SK-N-SH (cell line): Measurements from ENCODE around the gene BMP7. TPM values are rescaled to one million over a fixed set of nuclear protein-coding genes. Genes with fewer than 3 reads are reported as not detected.

Source experiments
- CTCF ChIA-PET: fragments of 300-600, 350-600 bp; formaldehyde crosslinking; extraction: SDS; loops from one replicate; lab custom pipeline; 2021; lab: Yijun Ruan, JAX
- POLR2A ChIA-PET: fragments of 350-600 bp; sonication (Branson Sonifier 250); formaldehyde crosslinking; extraction: SDS; loops from one replicate; lab custom pipeline; 2020; ENCODE audit warnings: antibody characterized with exemption, inconsistent platforms; lab: Yijun Ruan, JAX
- DNase-seq: peaks from one replicate; pipeline ENCODE4 v3.0.0; 2012
- H2AFZ ChIP-seq: fragments of 200-600 bp; sonication (generic); 2 replicates; pipeline ENCODE4 v1.8.1; 2016; ENCODE audit warnings: antibody characterized with exemption, mild to moderate bottlenecking, low read depth
- H3F3A ChIP-seq: fragments of 200-600 bp; sonication (generic); replicated peaks from 2 replicates; pipeline ENCODE3; 2016; ENCODE audit warnings: antibody characterized with exemption, mild to moderate bottlenecking; ENCODE audit not compliant: insufficient read depth
- H3K27ac ChIP-seq, 2 experiments: fragments of 200-500 bp in 1 of 2; fragments of 200-600 bp in 1 of 2; sonication (Bioruptor generic) in 1 of 2; sonication (generic), shearing (Covaris generic) in 1 of 2; 2 replicates each; pipeline versions ENCODE4 v1.5.1 to v1.6.1; 2014 to 2016; ENCODE audit warnings: low read depth in 2 of 2, inconsistent platforms in 1 of 2, low read length in 1 of 2, mild to moderate bottlenecking in 1 of 2, mixed read lengths in 1 of 2
- H3K27me3 ChIP-seq: fragments of 200-600 bp; sonication (generic), shearing (Covaris generic); 2 replicates; pipeline ENCODE4 v1.6.1; 2016; ENCODE audit warnings: mixed run types; ENCODE audit not compliant: insufficient read depth
- H3K36me3 ChIP-seq, 2 experiments: fragments of 200-500 bp in 1 of 2; fragments of 200-600 bp in 1 of 2; sonication (Bioruptor generic) in 1 of 2; sonication (generic) in 1 of 2; replicated peaks in 1 of 2; 2 replicates each; pipeline versions ENCODE3 to v1.5.1; 2014 to 2016; ENCODE audit warnings: low read length in 1 of 2, mild to moderate bottlenecking in 1 of 2; ENCODE audit not compliant: insufficient read depth in 2 of 2, control insufficient read depth in 1 of 2
- H3K4me1 ChIP-seq, 2 experiments: fragments of 200-500 bp in 1 of 2; fragments of 200-600 bp in 1 of 2; sonication (Bioruptor generic) in 1 of 2; sonication (generic), shearing (Covaris generic) in 1 of 2; 2 replicates each; pipeline versions ENCODE4 v1.5.1 to v1.6.1; 2014 to 2016; ENCODE audit warnings: low read depth in 1 of 2, low read length in 1 of 2, mixed run types in 1 of 2; ENCODE audit not compliant: insufficient read depth in 2 of 2, control insufficient read depth in 1 of 2
- H3K4me2 ChIP-seq: fragments of 200-600 bp; sonication (generic), shearing (Covaris generic); 2 replicates; pipeline ENCODE4 v1.6.1; 2017; ENCODE audit warnings: mixed run types
- H3K4me3 ChIP-seq, 2 experiments: fragments of 200-500 bp in 1 of 2; fragments of 200-600 bp in 1 of 2; sonication (Bioruptor generic) in 1 of 2; sonication (generic), shearing (Covaris generic) in 1 of 2; 2 replicates each; pipeline versions ENCODE4 v1.5.1 to v1.8.1; 2014 to 2016; ENCODE audit warnings: low read depth in 2 of 2, inconsistent platforms in 1 of 2, low read length in 1 of 2, mild to moderate bottlenecking in 1 of 2, mixed read lengths in 1 of 2, moderate library complexity in 1 of 2
- H3K79me2 ChIP-seq: fragments of 200-600 bp; sonication (generic); 2 replicates; pipeline ENCODE4 v1.8.1; 2017; ENCODE audit warnings: mild to moderate bottlenecking; ENCODE audit not compliant: insufficient read depth
- H3K9ac ChIP-seq: fragments of 200-600 bp; sonication (generic); 2 replicates; pipeline ENCODE4 v1.6.1; 2017; ENCODE audit warnings: mixed run types
- H3K9me2 ChIP-seq: fragments of 200-600 bp; sonication (generic); 2 replicates; pipeline ENCODE4 v1.6.1; 2017; ENCODE audit warnings: mixed run types
- H3K9me3 ChIP-seq: fragments of 200-600 bp; sonication (generic); 2 replicates; pipeline ENCODE4 v1.6.1; 2017; ENCODE audit warnings: mixed run types, mild to moderate bottlenecking, moderate library complexity
- H4K20me1 ChIP-seq: fragments of 200-600 bp; sonication (generic); 2 replicates; pipeline ENCODE4 v1.6.1; 2017; ENCODE audit warnings: mild to moderate bottlenecking, mixed run types; ENCODE audit not compliant: insufficient read depth
- CTCF ChIP-seq: fragments of 200-600 bp; sonication (generic); IDR thresholded peaks from 2 replicates; pipeline ENCODE4 v1.6.1; 2017; ENCODE audit warnings: antibody characterized with exemption, mild to moderate bottlenecking, moderate library complexity
- ELF1 ChIP-seq: IDR thresholded peaks from 2 replicates; pipeline ENCODE4 v1.4.0; 2012
- EZH2phosphoT487 ChIP-seq: fragments of 200-600 bp; sonication (generic); IDR thresholded peaks from 2 replicates; pipeline ENCODE4 v1.6.1; 2017; ENCODE audit warnings: low read depth, mixed run types, mild to moderate bottlenecking, antibody characterized with exemption, moderate library complexity, borderline replicate concordance
- MAX ChIP-seq: IDR thresholded peaks from 2 replicates; pipeline ENCODE4 v1.4.0; 2012; ENCODE audit warnings: low read depth
- MXI1 ChIP-seq: IDR thresholded peaks from 2 replicates; pipeline ENCODE4 v1.6.1; 2012; ENCODE audit warnings: mild to moderate bottlenecking, low read depth, low read length, improper control_type of control experiment
- NRF1 ChIP-seq: IDR thresholded peaks from 2 replicates; pipeline ENCODE4 v1.6.1; 2012; ENCODE audit warnings: low read depth, mild to moderate bottlenecking, low read length
- PBX3 ChIP-seq: IDR thresholded peaks from 2 replicates; pipeline ENCODE4; 2012
- RFX5 ChIP-seq: IDR thresholded peaks from 2 replicates; pipeline ENCODE4 v1.6.1; 2012; ENCODE audit warnings: mild to moderate bottlenecking, improper control_type of control experiment, low read length
- RXRA ChIP-seq: IDR thresholded peaks from 2 replicates; pipeline ENCODE4 v1.4.0; 2012; ENCODE audit warnings: low read depth, mild to moderate bottlenecking, borderline replicate concordance
- SMC3 ChIP-seq: IDR thresholded peaks from 2 replicates; pipeline ENCODE4 v1.6.1; 2012; ENCODE audit warnings: low read depth, low read length, improper control_type of control experiment
- TAF1 ChIP-seq: IDR thresholded peaks from 2 replicates; pipeline ENCODE4 v1.6.1; 2012; ENCODE audit warnings: low read depth, mild to moderate bottlenecking, low read length, moderate library complexity, borderline replicate concordance
- TCF12 ChIP-seq: IDR thresholded peaks from 2 replicates; pipeline ENCODE4 v1.4.0; 2012
- ZBTB33 ChIP-seq: IDR thresholded peaks from 2 replicates; pipeline ENCODE4 v1.4.0; 2012; ENCODE audit warnings: low read depth, borderline replicate concordance
- WGBS: methylation state at CpG from one replicate; pipeline ENCODE4 v1.1.6; 2017; ENCODE audit warnings: low lambda C conversion rate; 5-methylcytosine and 5-hydroxymethylcytosine counted together
- polyA plus RNA-seq, 3 experiments: library from polyadenylated mRNA; depleted of rRNA; stranded (reverse); fragments of >200 nt; gene quantifications; 2 replicates each; pipeline ENCODE4 v1.2.3, GENCODE V29; 2012

The BMP7 gene
- polyA plus RNA-seq, 1 of the 3 experiments (the other 2 are of a cell fraction): not detected

GRCh38 chr20:57195023-57195422, 71.4 kb downstream of the BMP7 start:
- 59% methylated on average over 9 of the region's 10 CpGs for WGBS
- POLR2A ChIA-PET: no interaction called here
- no peak overlapping the region for H3K27ac ChIP-seq

GRCh38 chr20:57194154-57194553, 72.3 kb downstream of the BMP7 start:
- no peaks in the 10 kb centered on the region for H3F3A ChIP-seq
- no peak overlapping the region for H3K4me2 ChIP-seq
- H2AFZ ChIP-seq: no peak overlapping the region
- no peaks in the 10 kb centered on the region for H3K9me2 ChIP-seq
- POLR2A ChIA-PET: no interaction called here
- H4K20me1 ChIP-seq: no peaks in the 10 kb centered on the region
- 74% methylated on average over 7 of the region's 7 CpGs for WGBS
- no peaks in the 10 kb centered on the region for H3K4me1 ChIP-seq
- H3K79me2 ChIP-seq: no peaks in the 10 kb centered on the region
- CTCF ChIA-PET: interaction anchor here (1.3 kb wide), 1 partner anchor 14 kb away, joined by 3 read pairs; no protein-coding TSS in a partner anchor
- H3K9ac ChIP-seq: no peak overlapping the region
- DNase-seq: no peak
- no peaks in the 10 kb centered on the region for H3K9me3 ChIP-seq
- no peak overlapping the region for H3K4me3 ChIP-seq
- no peak overlapping the region for H3K27ac ChIP-seq
- H3K27me3 ChIP-seq: no peaks in the 10 kb centered on the region
- no peaks in the 10 kb centered on the region for H3K36me3 ChIP-seq
- no peak for TF ChIP-seq NRF1
- TF ChIP-seq ELF1: no peak
- no peak for TF ChIP-seq MAX
- no peak for TF ChIP-seq TCF12
- no peak for TF ChIP-seq MXI1
- TF ChIP-seq TAF1: no peak
- no peak for TF ChIP-seq ZBTB33
- TF ChIP-seq PBX3: no peak

More at GRCh38 chr20:57195023-57195422, 71.4 kb downstream of the BMP7 start:
- H4K20me1 ChIP-seq: no peaks in the 10 kb centered on the region
- H3K9me3 ChIP-seq: no peaks in the 10 kb centered on the region
- H3K9ac ChIP-seq: no peak overlapping the region
- no peaks in the 10 kb centered on the region for H3K36me3 ChIP-seq
- no peak for TF ChIP-seq EZH2phosphoT487
- TF ChIP-seq ZBTB33: no peak
- TF ChIP-seq RXRA: no peak
- TF ChIP-seq CTCF: no peak
- TF ChIP-seq RFX5: no peak
- TF ChIP-seq SMC3: no peak
- CTCF ChIA-PET: no interaction called here
- DNase-seq: no peak
- H3K27me3 ChIP-seq: no peaks in the 10 kb centered on the region
- H3F3A ChIP-seq: no peaks in the 10 kb centered on the region
- H3K9me2 ChIP-seq: no peaks in the 10 kb centered on the region
- no peak overlapping the region for H2AFZ ChIP-seq
- no peaks in the 10 kb centered on the region for H3K4me1 ChIP-seq
- no peak overlapping the region for H3K4me2 ChIP-seq
- H3K4me3 ChIP-seq: no peak overlapping the region
- H3K79me2 ChIP-seq: no peaks in the 10 kb centered on the region
